Right hindlimb (tissue), 1 donor: ENCODE measurements around the gene TGM1.

ENCODE experiments used
- DNase-seq: peaks from one replicate; pipeline ENCODE4 v3.0.0-alpha.2; 2018

The TGM1 gene

GRCh38 chr14:24262821-24263733 lies at the start of gene TGM1:
Gene TGM1 (minus strand): TSS chr14:24263177. CDS start chr14:24262352, 825 bp downstream.
- DNase-seq, result no peak

- DNase-seq, result no peak
Observed at GRCh38 chr14:24311837-24312615, 49.0 kb upstream of the TGM1 start.

- DNase-seq, result peak; percentile 85
Observed at GRCh38 chr14:24310646-24311604, 47.9 kb upstream of the TGM1 start, which contains the start of gene LTB4R. Gene LTB4R (plus strand): TSS chr14:24311502. CDS start chr14:24315652, 4,150 bp downstream.

- no peak for DNase-seq
Observed at GRCh38 chr14:24310265-24310645, 47.3 kb upstream of the TGM1 start.

- peak; percentile 19 for DNase-seq
Observed at GRCh38 chr14:24309538-24310264, 46.7 kb upstream of the TGM1 start, which contains the start of gene LTB4R2. Gene LTB4R2 (plus strand): TSS chr14:24310140. CDS start chr14:24310665, 525 bp downstream.

- no peak for DNase-seq
Observed at GRCh38 chr14:24308342-24309124, 45.6 kb upstream of the TGM1 start.

GRCh38 chr14:24307575-24308341 lies 44.8 kb upstream of the TGM1 start, which contains the start of gene CIDEB:
Gene CIDEB (minus strand): TSS chr14:24307977. CDS start chr14:24307858, 119 bp downstream.
- peak; percentile 67 for DNase-seq

- DNase-seq, result peak; percentile 13
Observed at GRCh38 chr14:24307156-24307574, 44.2 kb upstream of the TGM1 start.

GRCh38 chr14:24304019-24304387 lies 41.0 kb upstream of the TGM1 start:
- DNase-seq, result no peak

- DNase-seq, result no peak
Observed at GRCh38 chr14:24300326-24300980, 37.5 kb upstream of the TGM1 start.

- DNase-seq, result peak; percentile 92
Observed at GRCh38 chr14:24299255-24300191, 36.5 kb upstream of the TGM1 start, which contains the start of the genes DHRS1 and NOP9. Gene DHRS1 (minus strand): TSS chr14:24299780. CDS start chr14:24299106, 674 bp downstream. Gene NOP9 (plus strand): TSS chr14:24299850. CDS start chr14:24299955, 105 bp downstream.

GRCh38 chr14:24298892-24299254 lies 35.9 kb upstream of the TGM1 start:
- no peak for DNase-seq

GRCh38 chr14:24297190-24297964 lies 34.4 kb upstream of the TGM1 start:
- DNase-seq, result no peak

GRCh38 chr14:24296341-24297157 lies 33.6 kb upstream of the TGM1 start:
- peak; percentile 73 for DNase-seq

GRCh38 chr14:24293525-24293924 lies 30.5 kb upstream of the TGM1 start:
- DNase-seq, result no peak

- no peak for DNase-seq
Observed at GRCh38 chr14:24292118-24292807, 29.3 kb upstream of the TGM1 start.
